ENCODE measurements around the gene FGFR3.

The FGFR3 gene

DNA sequence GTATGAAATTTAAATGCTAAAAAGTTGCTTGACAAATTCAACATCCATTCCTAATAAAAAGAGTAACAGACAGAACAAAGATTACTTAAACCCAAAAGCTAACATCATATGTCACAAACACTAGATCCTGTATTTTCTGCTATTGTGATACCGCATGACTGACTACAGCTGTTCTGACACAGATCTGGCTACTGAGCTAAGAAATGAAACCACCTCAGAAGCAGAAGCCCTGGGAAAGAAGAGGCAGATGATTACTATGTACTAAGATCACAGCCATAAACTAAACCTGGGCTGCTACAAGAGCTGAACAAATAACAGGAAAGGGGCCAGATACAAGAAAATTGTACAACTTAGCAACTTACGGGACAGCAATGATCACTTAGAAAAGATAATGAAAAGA lies 53.5 kb downstream of the FGFR3 start:
- no peak for DNase-seq

DNA sequence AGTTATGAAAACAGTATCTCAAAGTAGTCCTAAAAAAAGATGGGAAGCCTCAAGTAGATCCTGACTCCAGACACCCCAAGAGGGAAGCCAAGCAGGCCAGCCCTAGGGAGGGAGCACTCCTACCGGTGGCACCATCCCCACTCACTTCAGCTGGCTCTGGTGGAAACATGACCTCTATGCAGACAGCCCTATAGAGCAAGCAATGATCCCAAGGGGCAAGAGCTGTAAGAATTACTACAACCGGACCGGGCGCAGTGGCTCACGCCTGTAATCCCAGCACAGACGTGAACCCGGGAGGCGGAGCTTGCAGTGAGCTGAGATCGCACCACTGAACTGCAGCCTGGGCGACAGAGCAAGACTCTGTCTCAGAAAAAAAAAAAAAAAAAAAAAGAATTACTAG lies 57.2 kb downstream of the FGFR3 start:
- DNase-seq = no peak

DNA sequence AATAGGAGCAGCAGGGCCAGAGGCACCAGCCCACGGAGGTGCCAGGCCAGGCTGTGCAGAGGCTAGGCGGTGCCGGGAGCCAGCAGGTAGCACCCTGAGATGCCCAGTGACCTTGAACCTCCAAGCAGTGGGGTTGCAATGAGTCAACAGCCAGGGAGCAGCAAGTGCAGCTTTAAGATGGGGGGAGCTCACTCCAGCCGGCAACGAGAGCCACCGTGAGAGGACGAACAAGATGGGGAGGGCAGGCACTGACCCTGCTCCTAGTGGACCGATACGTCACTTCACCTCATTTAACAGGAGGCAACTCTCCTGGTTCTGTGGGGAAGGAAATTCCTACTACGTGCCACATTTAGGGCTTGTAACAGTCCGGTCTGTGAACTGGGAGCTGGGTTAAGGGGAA lies 58.1 kb downstream of the FGFR3 start:
- DNase-seq = no peak

DNA sequence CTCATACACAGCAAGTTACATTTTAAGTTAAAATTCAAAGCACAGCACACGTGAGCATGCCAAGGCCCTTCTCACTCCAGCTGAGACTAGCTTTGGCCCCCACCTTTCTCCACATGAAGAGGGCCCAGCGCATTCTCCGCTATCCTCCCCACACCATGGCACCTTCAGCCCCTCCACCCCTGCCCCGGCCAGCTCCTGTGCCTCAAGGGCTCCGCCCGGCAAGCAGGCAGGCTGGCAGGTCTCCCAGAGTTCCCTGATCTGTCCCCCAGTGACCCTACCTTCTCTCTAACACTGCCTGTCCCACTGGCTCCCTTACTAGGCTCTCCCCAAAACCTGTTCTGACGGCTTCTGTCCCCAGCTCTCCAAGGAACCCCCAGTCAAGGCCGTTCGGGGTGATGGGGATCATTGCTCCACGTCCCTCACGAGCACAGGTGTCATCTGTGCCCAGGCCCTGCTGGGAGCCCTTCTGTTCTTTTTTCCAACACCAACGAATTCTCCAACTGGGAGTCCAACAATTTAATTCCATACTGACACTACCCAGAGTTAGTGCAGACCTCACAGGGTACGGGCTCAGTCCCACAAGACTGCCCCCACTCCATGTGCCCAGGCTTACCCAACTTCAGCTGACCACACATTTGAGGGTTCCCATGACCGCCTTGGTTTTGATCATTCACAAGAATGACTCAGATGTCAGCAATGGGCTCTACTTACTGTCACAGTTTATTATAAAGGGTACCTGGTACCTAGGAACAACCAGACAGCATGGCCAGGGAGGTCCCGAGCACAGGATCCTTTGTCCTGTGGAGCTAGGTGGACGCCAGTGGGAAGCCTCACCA lies 58.7 kb downstream of the FGFR3 start:
- DNase-seq = no peak

DNA sequence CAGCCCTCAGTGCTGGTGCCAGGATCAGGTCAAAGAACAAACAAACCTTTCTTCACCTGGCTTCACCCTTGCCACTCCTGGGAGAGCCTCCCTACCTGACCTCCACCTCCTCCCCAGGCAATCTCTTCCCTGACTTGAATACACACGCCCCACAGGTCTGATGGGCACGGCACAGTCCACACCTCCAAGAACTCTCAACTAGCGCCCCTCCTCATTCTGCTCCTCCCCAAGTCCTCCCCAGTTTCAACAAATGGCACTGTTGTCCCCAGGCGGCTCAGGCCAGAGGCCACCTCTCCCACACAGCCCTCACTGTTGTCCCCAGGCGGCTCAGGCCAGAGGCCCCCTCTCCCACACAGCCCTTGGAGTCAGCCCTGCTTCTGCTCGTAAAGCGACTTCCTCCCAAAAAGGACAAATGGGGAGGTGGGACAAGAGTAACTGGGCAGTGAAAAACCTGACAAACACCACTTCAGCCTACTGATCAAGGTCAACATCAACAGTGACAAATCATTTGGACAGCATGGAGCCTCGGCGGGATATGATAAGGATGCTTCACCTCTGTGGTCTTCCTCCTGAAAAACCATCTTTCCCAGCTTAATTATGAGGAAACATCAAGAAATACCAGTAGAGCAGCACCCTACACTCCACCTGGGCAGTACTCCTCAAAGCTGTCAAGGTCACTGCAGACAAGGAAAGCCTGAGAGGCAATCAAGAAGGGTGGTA lies 60.0 kb downstream of the FGFR3 start:
- no peak for DNase-seq

DNA sequence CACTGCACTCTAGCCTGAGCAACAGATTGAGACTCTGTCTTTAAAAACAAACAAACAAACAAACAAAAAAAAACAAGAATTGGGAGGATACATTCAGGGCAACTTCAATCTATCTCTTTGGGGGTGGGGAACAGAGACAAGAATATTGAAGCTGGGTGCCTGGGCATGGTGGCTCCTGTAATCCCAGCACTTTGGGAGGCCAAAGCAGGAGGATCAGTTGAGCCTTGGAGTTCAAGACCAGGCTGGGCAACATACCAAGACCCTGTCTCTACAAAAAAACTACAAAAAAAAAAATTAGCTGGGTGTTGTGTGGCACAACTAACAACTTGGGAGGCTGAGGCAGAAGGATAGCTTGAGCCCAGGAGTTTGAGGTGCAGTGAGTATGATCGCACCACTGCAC lies 61.7 kb downstream of the FGFR3 start:
- DNase-seq = no peak

DNA sequence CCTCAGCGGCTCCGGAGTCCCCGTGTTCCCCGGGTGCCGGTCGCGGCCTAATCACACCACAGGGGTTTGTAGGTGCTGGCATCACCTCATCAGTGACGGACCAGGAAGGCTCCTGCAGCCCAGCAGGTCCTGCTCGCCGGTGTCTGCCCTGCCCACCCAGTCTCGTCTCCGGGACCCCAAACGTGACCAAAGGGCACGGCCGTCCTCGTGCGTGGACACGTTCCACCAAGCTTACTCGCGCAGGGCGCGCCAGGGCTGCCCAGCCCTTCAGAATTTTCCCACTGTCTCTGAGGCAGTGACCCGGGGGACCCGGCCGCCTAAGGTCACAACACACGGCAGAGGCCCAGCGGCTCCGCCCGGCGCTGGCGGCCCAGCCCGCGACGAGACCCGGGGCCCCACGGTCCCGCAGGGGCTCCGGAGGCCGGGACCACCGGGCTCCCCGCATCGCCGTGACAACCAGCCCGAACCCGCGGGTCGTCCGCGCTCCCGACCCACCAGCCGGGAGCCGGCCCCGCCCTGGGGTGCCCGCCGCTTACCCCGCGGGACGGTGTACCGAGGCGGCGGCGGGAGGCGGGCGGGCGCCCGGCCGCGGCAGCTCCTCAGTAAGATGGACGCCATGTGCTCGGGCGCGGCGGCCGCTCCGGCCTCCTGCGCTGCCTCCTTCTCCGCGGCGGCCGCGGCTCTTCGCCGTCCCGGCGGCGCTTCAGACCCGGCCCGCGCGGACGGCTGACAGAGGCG lies 62.4 kb downstream of the FGFR3 start:
- DNase-seq = no peak

DNA sequence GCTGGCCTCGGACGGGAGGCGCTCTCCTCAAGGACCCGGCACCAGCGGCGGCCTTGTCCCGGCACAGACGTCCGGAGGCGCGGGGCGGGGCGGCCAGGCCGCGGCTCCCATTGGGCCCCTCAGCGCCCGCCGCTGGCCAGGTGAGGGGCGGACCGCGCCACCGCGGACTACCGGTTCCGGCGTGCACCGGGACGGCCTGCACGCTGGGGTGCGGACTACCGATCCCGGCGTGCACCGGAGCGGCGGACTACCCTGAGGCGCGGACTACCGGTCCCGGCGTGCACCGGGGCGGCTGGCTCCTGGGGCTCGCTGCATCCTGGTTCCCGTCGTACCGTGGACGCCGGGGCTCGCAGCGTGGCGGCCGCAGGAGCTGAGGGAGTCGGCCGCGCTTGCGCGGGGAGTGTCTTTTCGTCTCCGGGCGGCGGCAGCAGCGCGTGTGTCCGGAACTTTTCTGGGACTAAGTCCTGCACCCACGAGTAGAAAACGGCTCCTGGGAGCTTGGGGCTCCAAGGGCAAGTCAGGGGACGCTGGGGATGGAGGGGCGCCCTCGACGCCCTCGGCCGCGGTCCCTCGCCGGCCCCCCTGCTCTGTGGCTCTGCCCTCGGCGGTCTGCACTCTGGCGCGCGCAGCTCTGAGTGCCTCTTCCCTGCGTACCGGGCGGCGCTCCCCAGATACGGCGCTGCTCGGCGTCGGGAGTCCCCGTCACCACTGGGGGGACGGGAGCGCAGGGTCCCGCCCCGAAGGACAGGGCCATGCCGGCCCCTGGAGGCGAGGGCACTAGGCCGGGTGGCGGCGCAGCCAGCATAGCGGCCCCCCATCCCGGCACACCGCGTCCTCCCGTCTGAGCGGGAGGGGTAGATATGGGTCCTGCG lies 63.2 kb downstream of the FGFR3 start, which contains the start of gene LETM1:
TSS of gene LETM1 (minus strand) at position 86 of the 872 bp plus-strand sequence. CDS start 206 bp downstream, outside the sequence.
- peak; percentile 97 to 99 for DNase-seq

DNA sequence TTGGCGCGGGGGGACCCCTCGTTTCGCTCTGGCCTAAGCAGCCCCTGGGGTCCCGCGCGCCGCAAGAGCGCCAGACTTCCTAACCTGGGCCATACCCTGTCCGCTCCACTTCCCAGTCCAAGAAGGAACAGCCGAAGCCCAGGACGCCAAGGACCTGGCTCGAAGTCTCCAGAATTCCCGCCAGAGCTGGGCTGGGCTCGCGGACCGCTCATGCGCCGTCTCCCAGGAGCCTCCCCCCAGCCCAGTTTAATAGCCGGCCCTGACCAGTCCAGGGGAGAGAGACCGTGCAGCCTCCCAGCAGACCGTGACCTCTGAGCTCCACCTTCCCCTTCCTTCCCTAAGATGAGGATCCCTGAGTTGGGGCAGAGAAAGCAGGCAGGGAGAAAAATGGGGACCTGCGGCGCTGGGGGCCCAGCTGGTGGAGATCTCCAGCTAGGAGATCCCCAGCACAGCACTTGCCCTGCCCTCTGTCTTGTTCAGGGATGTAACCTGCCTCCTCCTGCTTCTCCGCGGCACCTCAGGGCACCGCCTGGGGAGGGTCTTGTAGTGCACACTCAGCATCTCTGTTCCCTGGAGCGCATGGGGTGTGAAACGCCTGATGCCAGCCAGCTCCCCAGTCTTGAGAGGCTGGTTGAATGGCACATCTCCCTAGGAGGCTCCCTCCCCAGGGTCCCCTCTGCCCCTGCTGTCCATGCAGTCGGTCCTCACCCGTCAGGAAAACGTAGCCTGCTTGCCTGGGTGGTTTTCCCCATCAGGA lies 64.0 kb downstream of the FGFR3 start:
- no peak for DNase-seq

DNA sequence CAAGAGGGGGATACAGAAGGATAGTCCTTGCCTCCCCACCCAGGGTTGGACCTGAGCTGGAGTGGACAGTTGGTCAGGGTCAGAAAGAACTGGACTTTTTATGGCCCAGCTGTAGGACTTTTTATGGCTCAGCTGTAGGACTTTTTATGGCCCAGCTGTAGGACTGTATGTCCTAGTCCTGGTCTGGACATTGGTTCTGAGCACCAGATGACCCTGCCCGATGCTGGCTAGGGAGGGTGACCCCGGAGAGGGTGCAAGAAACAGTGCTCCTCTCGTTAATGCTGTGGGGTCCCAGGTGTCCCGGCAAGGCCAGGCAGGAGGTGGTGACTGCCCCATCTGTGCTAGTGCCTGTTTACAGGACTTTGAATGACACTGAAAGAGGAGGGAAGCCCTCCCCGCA lies 64.8 kb downstream of the FGFR3 start:
- no peak for DNase-seq

Data from NCI-H2081 (cell line).